ENCODE results near the gene MRRF. TPM values are rescaled to one million over a fixed set of nuclear protein-coding genes. Genes with fewer than 3 reads are reported as not detected.

Gene MRRF
- total RNA-seq, 2 experiments from 2014 or later: 34.1 to 35.4 TPM

DNA sequence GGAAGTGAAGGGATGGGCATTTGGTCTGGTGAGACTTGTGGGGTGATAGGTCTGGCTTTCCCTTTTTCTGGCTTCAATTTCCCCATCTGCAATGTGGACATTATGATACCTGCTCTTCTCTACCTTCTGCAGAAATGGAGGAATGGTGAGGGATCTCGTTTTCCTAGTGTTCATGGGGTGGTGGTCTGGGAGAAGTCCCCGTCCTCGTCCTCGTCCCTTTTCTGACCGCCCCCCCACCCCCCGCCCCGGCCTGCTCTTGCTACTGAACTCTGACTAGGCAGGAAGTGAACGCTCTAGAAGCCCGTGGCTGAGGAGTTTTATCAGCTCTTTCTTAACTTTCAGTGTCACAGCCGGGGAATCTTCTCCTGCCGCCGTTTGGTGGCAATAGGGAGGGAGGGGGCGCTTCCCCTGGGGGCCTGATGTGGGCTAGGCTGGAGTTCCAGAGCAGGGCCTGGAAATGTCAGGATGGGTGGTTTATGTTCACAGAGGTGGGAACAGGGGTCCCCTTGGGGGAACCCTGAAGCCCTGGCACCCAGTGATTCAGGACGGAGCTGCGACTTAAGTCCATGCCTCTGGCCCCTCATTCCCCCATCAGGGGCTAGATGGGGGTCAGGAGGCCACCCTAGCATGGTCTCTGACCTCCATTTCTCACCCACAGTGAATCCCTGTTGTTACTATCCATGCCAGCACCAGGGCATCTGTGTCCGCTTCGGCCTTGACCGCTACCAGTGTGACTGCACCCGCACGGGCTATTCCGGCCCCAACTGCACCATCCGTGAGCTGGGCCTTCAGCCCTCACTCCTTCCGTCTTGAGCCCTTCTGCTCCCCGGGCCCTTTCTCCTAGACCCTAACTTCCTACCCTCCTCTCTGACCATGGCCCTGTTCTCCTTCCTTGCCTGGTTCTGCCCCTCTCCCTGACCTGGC, 112.8 kb downstream of the MRRF start:
- Mint-ChIP-seq H3K4me1 (no peaks in the 10 kb centered on the region), H3K4me3 (no peak overlapping the region), H3K27me3 (peaks cover 1% of the 10 kb centered on the region), H3K27ac (no peak overlapping the region), H3K9me3 (peaks cover 4% of the 10 kb centered on the region), H3K36me3 (ENCODE audit: low read depth) (no peaks in the 10 kb centered on the region)
- CTCF ChIA-PET: no interaction called here
- DNase-seq: no peak
- POLR2A ChIA-PET: no interaction called here

DNA sequence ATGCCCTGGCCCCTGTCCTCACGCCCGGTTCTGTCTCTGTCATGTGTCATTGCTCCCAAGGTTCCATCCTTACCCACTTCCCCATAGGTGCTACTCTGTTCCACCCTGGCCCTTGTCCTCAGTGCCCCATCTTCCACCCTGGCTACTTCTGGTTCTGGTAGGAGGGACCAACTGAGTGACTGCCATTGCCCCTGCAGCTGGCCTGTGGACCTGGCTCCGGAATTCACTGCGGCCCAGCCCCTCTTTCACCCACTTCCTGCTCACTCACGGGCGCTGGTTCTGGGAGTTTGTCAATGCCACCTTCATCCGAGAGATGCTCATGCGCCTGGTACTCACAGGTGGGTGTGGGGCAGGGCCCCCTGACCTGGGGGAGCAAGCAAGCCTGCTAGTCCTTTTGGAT, 113.6 kb downstream of the MRRF start:
- Mint-ChIP-seq H3K27ac (no peak overlapping the region), H3K4me3 (no peak overlapping the region), H3K4me1 (no peaks in the 10 kb centered on the region), H3K9me3 (peaks cover 4% of the 10 kb centered on the region), H3K36me3 (ENCODE audit: low read depth) (no peaks in the 10 kb centered on the region), H3K27me3 (no peaks in the 10 kb centered on the region)
- ChIA-PET POLR2A (no interaction called here), CTCF (no interaction called here)
- DNase-seq: no peak

DNA sequence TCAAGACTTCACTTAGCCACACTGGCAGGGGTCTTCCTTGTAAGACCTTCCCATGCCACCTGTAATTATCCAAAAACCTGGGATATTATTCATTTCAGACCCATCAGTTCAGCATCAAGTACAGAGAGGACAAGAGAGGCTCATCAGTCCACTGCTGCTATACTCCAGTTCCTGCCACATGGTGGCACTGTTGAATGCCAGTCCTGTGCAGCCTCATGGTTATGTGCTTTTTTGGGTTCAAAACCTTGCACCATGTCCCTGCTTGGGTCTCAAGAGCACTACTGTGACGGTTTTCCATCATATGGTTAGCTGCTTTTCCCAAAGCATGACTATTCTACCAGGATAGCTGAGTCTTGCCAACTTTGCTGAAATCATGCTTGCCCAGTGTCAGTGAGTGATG, 114.7 kb downstream of the MRRF start:
- CTCF ChIA-PET: no interaction called here
- Mint-ChIP-seq H3K36me3 (ENCODE audit: low read depth) (no peaks in the 10 kb centered on the region), H3K4me3 (no peak overlapping the region), H3K27ac (no peak overlapping the region), H3K9me3 (peaks cover 4% of the 10 kb centered on the region), H3K4me1 (no peaks in the 10 kb centered on the region), H3K27me3 (no peaks in the 10 kb centered on the region)
- POLR2A ChIA-PET: no interaction called here
- DNase-seq: no peak

DNA sequence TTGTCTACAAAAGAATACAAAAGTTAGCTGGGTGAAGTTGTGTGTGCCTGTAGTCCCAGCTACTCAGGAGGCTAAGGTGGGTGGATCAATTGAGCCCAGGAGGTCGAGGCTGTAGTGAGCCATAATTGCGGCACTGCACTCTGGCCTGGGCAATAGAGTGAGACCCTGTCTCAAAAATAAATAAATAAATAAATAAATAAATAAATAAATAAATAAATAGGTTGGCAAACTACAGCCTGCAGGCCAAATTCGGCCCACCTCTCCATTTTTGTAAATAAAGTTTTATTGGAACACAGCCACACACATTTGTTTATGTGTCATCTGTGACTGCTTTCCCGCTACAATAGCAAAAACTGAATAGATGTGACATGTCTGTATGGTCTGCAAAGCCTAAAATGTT, 115.6 kb downstream of the MRRF start:
- CTCF ChIA-PET: no interaction called here

More for the DNA sequence above, 115.6 kb downstream of the MRRF start:
- DNase-seq: no peak
- H3K9me3 Mint-ChIP-seq: peaks cover 4% of the 10 kb centered on the region
- no peaks in the 10 kb centered on the region for H3K27me3 Mint-ChIP-seq
- no peak overlapping the region for H3K27ac Mint-ChIP-seq
- POLR2A ChIA-PET: no interaction called here
- no peak overlapping the region for H3K4me3 Mint-ChIP-seq
- no peaks in the 10 kb centered on the region for H3K4me1 Mint-ChIP-seq
- H3K36me3 Mint-ChIP-seq (ENCODE audit: low read depth): no peaks in the 10 kb centered on the region

Other genes starting within 250 kb of the MRRF start
- gene TTLL11, start 171.6 kb upstream of the MRRF start, total RNA-seq: 1 to 10 TPM; 2.6 to 3.1 TPM
- 10 to 100 TPM; 33.7 to 35.9 TPM for gene NDUFA8, start 105.1 kb upstream of the MRRF start, total RNA-seq
- not detected for gene MORN5, start 105.0 kb upstream of the MRRF start, total RNA-seq
- not detected for gene LHX6, start 35.9 kb upstream of the MRRF start, total RNA-seq
- gene RBM18, start within 50 bp of the MRRF start, total RNA-seq: 10 to 100 TPM; 21.5 to 23.6 TPM
- not detected for gene PTGS1, start 106.1 kb downstream of the MRRF start, total RNA-seq
- not detected for gene OR1J1, start 213.0 kb downstream of the MRRF start, total RNA-seq
- not detected for gene OR1J2, start 245.9 kb downstream of the MRRF start, total RNA-seq